NB4 (cell line): ENCODE results near the gene PNMA8A.
"Not testable (repeated sequence)": the region's sequence is repeated elsewhere in the genome, so short reads cannot be mapped to it uniquely, and the experiment has no call there.

Source experiments
- DNase-seq: peaks from one replicate; pipeline ENCODE4 v3.0.0; 2010; ENCODE audit warnings: low read depth
- H3K4me3 ChIP-seq: one replicate; pipeline ENCODE4 v1.5.1; 2011; ENCODE audit warnings: mild to moderate bottlenecking, low read depth, low read length, moderate library complexity
- MYC ChIP-seq: IDR thresholded peaks from 2 replicates; pipeline ENCODE4 v1.6.1; 2011; ENCODE audit warnings: low read depth, low read length
- POLR2A ChIP-seq: IDR thresholded peaks from 2 replicates; pipeline ENCODE4 v1.6.1; 2011; ENCODE audit warnings: mild to moderate bottlenecking; ENCODE audit not compliant: insufficient read length; ENCODE audit errors: extremely low read depth
- TF ChIP-seq, protein P1 (sequence below): IDR thresholded peaks from one replicate; pipeline ENCODE4 v1.5.1; 2012; ENCODE audit warnings: low read depth, low read length
- TF ChIP-seq, protein P2 (sequence below): IDR thresholded peaks from 2 replicates; pipeline ENCODE4 v1.6.1; 2011; ENCODE audit warnings: low read depth, low read length

The PNMA8A gene

DNA sequence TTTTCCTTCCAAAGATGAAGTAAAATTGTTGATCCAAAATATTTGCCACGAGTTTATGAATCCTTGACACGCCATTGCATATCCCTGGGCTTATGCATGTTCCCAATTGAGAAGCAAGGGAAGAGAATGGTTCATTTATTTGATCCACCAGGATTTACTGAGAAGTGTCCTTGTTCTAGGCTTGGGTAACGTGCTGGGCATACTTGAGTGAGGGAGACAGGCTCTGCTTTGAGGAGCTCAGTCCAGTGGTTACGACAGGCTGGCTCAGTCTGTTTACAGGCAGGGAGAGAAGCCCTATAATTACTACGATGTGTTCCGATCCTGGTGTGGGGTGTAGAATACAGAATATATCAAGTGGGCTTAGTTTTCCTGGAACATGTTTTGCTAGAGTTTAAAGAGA, 36.4 kb downstream of the PNMA8A start:
- DNase-seq = no peak
- TF ChIP-seq MYC = no peak
- TF ChIP-seq, protein P1, sequence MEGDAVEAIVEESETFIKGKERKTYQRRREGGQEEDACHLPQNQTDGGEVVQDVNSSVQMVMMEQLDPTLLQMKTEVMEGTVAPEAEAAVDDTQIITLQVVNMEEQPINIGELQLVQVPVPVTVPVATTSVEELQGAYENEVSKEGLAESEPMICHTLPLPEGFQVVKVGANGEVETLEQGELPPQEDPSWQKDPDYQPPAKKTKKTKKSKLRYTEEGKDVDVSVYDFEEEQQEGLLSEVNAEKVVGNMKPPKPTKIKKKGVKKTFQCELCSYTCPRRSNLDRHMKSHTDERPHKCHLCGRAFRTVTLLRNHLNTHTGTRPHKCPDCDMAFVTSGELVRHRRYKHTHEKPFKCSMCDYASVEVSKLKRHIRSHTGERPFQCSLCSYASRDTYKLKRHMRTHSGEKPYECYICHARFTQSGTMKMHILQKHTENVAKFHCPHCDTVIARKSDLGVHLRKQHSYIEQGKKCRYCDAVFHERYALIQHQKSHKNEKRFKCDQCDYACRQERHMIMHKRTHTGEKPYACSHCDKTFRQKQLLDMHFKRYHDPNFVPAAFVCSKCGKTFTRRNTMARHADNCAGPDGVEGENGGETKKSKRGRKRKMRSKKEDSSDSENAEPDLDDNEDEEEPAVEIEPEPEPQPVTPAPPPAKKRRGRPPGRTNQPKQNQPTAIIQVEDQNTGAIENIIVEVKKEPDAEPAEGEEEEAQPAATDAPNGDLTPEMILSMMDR = no peak
- TF ChIP-seq, protein P2, sequence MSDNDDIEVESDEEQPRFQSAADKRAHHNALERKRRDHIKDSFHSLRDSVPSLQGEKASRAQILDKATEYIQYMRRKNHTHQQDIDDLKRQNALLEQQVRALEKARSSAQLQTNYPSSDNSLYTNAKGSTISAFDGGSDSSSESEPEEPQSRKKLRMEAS = no peak
- TF ChIP-seq POLR2A = no peak
- no peak overlapping the region for H3K4me3 ChIP-seq

DNA sequence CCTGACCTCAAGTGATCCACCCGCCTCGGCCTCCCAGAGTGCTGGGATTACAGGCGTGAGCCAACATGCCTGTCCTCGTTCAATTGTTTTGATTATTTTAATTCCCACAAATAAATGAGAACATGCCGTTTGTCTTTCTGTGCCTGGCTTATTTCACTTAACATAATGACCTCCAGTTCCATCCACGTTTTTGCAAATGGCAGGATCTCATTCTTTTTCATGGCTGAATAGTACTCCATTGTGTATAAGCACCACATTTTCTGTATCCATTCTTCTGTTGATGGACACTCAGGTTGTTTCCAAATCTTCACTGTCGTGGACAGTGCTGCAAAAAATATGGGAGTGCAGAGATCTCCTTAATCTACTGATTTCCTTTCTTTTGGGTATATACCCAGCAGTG, 37.9 kb downstream of the PNMA8A start:
- not testable (repeated sequence) for H3K4me3 ChIP-seq, DNase-seq

DNA sequence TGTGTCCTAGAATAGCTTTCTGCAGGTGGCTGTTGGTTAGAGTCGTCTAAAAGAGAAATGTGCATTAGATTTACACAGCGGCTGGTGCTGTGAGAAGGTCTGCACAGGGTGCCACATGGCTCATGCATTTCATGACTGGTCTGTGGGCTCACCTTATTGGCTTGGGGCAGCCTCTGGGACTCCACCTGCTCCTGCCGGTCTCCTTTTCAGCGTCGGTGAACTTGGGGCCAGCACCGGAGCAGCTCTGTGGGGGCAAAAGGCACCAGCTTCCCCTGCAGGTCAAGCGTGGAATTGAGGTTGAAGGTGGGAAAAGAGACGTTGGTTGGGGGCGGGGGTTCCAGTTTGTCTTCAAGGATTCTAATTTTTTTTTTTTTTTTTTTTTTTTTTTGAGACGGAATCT, 39.5 kb downstream of the PNMA8A start:
- TF ChIP-seq, protein P1 = peak; percentile 54
- TF ChIP-seq MYC = no peak
- no peak for DNase-seq
- no peak overlapping the region for H3K4me3 ChIP-seq

DNA sequence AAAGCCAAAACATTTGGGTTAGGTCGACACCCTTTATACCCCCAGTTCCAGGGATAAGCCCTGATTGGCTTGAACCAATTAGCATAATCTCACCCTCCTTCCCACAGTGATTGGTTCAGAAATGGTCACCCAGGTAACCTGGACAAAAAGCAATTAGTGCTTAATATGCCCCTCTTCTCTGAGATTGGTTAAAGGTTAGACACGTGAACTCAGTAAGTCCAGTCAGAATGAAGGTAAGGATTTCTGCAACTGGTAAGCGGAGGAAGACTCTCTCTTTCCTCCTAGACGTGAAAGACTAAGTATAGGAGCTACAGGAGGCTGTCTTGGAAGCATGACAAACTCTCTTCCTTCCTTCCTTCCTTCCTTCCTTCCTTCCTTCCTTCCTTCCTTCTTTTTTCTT, 41.4 kb downstream of the PNMA8A start:
- TF ChIP-seq, protein P2 = no peak
- TF ChIP-seq MYC = no peak
- TF ChIP-seq, protein P1 = no peak
- no peak for TF ChIP-seq POLR2A
- no peak overlapping the region for H3K4me3 ChIP-seq
- no peak for DNase-seq

DNA sequence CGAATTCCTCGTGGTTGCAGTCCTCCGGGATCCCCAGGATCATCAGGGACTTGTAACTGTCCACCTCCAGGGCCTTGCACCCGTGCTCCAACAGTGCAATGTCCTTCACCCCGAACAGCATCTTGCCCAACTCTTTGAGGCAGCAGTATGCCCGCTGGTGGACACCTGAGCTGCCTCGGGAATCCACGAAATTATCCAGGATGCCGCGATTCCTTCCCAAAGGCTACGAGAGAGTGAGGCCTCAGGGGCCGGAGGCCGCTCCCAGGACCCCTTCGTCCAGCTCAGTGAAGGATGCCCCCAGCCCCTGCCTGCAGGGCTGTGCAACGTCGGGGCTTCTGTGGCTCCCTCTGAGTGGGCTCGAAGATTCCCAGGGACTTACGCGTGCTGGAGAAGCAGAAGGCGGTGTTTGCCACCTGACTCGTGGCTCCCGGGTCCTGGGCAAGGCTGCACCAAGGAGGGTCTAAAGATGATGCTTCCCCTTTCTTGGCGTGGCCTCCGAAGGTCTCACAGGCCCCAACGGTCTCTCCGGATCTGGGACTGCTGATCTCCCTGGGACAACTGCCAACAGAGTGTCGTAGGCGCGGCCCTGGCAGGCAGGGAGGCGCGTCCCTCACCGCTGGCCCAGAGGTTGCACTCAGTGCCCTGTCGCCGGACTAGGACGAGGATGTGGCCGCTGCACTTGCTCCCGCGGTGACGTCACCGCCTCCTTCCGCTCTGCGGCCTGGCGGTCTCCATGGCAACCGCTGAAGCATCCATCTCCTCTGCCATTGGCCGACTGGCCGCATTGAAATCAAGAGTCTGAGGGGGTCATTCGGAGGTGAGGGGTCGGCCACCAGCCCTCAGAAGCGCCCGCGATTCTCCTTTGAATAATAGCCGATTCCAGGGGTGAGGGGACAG, 42.9 kb downstream of the PNMA8A start, which contains the start of gene PNMA8C:
TSS of gene PNMA8C (minus strand) at position 698 of the 897 bp plus-strand sequence. CDS start at position 121, 577 bp downstream.
- H3K4me3 ChIP-seq = no peak within 1 kb of the TSS
- DNase-seq = peak; percentile 70
- TF ChIP-seq MYC = no peak
- TF ChIP-seq, protein P2 = no peak
- no peak for TF ChIP-seq POLR2A
- TF ChIP-seq, protein P1 = no peak

DNA sequence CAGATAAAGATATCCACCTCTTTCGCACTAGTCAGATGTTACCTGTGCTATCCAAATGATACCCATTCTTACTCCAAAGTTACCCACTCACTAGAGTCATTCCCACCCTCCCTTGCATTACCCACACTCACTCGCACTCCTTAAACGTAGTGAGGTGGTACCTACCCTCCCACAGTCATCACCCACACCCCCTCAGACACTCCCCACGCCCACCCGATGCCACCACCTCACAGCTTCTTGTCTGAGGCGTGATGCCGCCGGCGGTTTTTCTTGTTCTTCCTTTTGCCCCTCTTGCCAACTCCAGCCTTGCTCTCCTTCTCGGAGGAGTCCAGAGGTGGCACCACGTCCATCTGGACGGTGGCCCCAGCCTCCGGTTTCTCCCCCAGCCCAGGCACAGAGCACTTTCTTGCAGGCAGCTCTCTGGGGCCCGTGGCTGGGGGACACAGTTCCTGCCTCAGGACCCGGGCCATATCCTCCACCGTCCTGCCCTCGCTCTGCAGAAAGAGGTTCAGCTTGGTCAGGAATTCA, 43.8 kb downstream of the PNMA8A start:
- DNase-seq = no peak
- no peak overlapping the region for H3K4me3 ChIP-seq
- TF ChIP-seq, protein P1 = no peak
- no peak for TF ChIP-seq POLR2A
- no peak for TF ChIP-seq MYC
- TF ChIP-seq, protein P2 = no peak
